Anterior cingulate cortex (tissue), 58 donors: ENCODE results near the gene PARP11.
A peak's percentile ranks its signal among the peaks of the same experiment; 100 is the strongest.

Experiments used
- DNase-seq, 58 donors: peaks; one replicate each; lab custom pipeline; 2025; lab: John Stamatoyannopoulos, UW

Gene PARP11

GRCh38 chr12:3872800-3873636 is at the start of gene PARP11:
Gene PARP11 (minus strand): TSS chr12:3873399. CDS start chr12:3873229, 170 bp downstream.
- peak; percentile 66 to 98 (median 95) for DNase-seq

GRCh38 chr12:3922033-3922432 is 48.8 kb upstream of the PARP11 start:
- DNase-seq: no peak

- DNase-seq: no peak
These were observed 48.3 kb upstream of the PARP11 start for GRCh38 chr12:3921526-3921925.

DNA sequence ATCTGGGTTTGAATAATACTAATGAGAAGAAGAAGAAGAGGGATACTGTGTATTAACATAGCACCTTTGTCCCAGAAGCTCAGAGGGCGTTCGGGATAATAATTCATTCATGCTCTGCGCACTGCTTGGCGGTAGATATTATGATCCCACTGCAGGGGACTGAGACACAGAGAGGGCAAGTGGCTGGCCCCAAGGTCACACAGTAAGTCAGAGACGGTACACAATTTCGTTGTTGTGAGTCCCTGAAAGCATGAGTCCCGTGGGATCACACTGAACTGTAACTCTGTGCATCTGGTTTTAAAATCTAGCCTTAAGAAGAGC is 47.9 kb upstream of the PARP11 start:
- DNase-seq: no peak

- DNase-seq: no peak
These were observed 47.4 kb upstream of the PARP11 start for GRCh38 chr12:3920351-3921150.

GRCh38 chr12:3913278-3913677 is 40.1 kb upstream of the PARP11 start:
- DNase-seq: no peak

DNA sequence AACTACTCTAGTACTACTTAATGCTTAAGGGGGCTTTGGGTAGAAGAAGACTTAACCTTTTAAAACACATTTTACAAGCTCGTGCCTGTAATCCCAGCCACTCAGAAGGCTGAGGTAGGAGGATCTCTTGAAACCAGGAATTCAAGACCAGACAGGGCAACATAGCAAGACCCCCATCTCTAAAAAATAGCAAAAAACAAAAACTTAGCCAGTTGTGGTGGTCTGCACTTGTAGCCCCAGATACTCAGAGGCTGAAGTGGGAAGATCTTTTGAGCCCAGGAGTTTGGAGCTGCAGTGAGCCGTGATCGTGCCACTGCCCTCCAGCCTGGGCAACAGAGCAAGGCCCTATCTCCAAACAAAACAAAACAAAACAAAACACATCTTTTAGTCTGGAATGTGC is 39.7 kb upstream of the PARP11 start:
- no peak for DNase-seq

DNA sequence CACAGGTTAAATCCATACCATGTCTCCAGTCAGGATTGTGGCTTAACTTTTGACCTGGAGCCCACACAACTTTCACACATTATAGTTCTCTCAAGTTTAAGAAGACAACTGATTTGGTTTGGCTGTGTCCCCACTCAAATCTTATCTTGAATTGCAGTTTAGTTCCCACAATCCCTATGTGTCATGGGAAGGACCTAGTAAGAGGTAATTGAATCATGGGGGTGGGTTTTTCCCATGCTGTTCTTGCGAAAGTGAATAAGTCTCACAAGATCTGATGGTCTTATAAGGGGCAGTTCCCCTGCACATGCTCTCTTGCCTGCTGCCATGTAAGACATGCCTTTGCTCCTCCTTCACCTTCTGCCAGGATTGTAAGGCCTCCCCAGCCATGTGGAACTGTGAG is 38.2 kb upstream of the PARP11 start:
- DNase-seq: no peak

GRCh38 chr12:3905664-3906063 is 32.5 kb upstream of the PARP11 start:
- DNase-seq: no peak

DNA sequence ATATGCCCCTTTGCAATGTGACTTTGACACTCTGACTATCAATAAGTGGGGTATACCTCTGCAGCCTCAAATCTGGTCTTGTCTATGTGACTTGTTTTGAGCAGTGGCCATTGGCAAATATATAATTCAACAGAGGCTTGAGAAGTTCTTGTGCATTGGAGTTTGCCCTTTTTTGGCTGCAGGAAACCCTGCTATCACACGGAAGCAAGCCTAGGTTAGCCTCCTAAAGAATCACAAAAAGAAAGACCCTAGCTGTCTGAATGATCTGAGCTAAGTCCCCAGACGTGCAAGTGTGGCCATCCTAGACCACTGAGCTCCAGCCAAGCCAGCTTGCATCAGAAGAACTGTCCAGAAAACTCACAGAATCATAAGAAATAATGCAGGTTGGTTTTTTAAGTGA is 31.8 kb upstream of the PARP11 start:
- DNase-seq: no peak

DNA sequence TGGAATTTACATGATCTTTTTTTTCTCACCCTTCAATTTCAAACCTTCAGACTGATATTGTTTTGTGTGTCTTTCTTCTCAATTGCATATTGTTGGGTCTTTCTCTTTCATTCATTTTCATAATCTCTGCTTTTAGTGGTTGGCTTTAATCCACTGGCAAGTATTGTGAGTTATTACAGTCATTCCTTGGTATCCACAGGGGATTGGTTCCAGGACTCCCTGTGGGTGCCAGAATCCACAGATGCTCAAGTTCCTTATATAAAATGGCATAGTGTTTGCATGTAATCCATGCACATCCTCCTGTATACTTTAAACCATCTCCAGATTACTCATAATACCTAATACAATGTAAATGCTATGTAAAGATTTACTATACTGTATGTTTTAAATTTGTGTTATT is 29.7 kb upstream of the PARP11 start:
- DNase-seq: no peak

GRCh38 chr12:3901116-3901515 is 27.9 kb upstream of the PARP11 start:
- DNase-seq: no peak

GRCh38 chr12:3898756-3899155 is 25.6 kb upstream of the PARP11 start:
- no peak for DNase-seq

GRCh38 chr12:3897371-3897971 is 24.3 kb upstream of the PARP11 start:
- no peak for DNase-seq

DNA sequence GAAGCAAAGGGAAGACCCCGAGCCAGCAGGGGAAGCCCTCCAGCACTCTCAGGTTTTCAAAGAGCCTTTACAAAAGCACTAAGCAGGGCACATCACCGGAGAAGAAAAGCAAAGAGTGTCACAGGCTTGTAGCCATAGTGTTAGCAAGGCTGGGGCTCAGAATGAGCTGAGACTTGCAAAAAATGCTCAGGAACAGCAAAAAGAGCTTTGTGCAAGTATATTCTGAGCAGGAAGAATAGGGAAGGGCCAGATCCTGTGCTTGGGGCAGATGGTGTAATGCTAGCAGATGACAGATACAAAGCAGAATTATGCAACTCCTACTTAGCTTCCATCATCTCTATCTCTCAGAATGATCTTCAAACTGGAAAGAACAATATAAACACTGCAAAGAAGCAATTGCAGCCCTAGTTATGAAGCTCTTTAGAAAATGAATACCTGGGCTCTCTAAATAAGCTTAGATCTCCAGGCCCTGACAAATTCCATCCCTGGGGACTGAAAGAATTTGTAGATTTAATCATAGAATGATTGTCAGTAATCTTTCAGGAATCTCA is 23.7 kb upstream of the PARP11 start:
- DNase-seq: peak in 13 of 58 donors; percentile 9 to 44 (median 19)

GRCh38 chr12:3896356-3896755 is 23.2 kb upstream of the PARP11 start:
- no peak for DNase-seq

DNA sequence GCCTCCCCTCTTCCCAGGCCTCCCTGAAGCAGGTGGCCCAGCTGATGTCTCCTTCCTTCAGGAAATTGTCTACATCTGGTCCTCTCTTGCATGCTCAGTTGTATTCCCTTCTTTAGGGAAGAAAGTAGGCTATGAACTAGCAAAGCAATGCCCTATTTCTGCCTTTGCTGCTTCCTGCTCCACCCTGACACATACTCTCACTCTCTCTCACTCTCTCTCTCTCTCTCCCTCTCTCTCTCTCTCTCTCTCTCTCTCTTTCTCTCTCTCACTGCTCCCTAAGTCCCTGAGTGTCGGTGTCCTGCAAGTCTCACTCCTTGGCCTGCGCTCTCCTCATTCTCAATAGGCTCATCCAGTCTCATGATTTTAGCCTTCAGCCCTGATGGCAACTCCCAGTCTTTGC is 19.4 kb upstream of the PARP11 start:
- DNase-seq: no peak

DNA sequence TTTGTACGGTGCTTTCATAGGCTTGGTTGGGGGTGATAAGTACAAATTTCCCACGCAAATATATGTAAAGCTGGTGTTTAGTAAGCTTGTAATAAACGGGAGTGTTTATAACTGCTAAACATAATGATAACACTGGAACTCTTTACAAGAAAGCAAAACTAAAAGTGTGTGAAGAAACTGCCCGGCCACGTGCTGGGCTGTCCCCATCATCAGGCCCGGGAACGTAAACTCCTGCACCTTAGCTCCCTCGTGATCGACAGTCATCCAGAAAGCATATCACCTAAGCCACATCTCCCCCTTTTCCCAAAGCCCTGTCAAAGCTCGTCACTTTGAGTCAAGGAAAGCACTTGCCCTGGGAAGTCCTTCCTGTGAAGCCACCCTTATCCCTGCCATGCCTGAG is 18.0 kb upstream of the PARP11 start:
- no peak for DNase-seq

DNA sequence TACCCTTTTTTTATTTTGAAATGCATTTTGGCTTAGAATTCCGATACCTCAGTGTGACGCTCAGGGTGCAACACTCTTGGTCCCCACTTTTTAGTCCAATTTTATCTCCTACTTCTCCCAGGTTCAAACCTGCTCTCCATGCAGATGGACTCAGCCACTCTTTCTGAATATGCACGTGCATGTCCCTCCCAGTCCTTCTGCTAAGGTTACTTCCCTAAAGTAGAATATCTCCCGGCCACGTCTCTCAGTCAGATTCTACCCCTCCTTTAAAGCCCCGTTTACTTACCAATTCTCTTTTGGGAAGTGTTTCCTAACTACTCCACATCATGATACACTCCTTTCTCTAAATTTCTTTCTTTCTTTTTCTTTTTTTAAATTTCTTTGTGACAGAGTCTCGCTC is 15.5 kb upstream of the PARP11 start:
- DNase-seq: no peak

DNA sequence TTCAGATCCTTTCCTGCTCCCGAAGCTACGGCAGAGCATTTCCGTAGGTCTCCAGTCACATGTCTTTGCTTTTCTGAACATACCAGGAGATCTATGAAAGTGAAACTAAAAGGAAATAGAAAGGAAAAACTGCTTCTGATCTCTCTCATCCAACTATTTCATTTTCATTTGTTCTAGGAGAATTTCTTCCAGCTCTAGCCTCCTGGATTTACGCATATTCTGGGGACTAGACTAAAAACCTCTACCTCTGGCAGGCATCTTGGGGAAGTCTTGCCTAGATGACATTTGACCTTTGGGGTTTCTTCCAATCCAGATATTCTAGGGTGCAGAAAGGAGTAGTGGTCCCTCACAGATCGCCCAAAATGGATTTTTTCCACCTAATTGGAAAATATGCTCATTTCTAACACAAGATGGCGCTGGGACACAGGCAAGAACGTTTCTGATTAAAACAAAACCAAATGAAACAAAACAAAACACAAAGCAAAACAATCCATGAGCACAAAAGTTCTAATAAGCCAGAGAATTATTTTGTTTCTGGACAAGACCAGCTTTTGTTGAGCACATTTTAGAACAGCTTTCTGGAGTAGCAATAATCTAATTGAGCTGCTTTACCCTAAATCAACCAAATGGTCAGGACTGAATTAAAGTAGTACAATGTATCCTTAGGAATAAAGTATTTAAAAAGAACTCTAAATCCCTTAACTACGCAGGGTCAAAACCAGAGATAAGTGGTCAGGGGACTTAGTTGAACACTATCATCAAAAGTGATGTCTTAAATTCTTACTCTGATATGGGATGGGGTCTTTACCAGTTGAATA is 12.3 kb upstream of the PARP11 start:
- peak in 10 of 58 donors; percentile 1 to 38 (median 6) for DNase-seq
